SJCRH30 (cell line): ENCODE data around the gene PIGV. TPM values are rescaled to one million over a fixed set of nuclear protein-coding genes. Genes with fewer than 3 reads are reported as not detected.
A peak's percentile ranks its signal among the peaks of the same experiment; 100 is the strongest.

Source experiments
- DNase-seq, 2 experiments: peaks; one replicate each; pipeline ENCODE4 v3.0.0-alpha.2; 2015 to 2020
- H3K27ac ChIP-seq: fragments of 250-450 bp; sonication (Bioruptor Pico); 2 replicates; pipeline ENCODE4 v1.5.1; 2020; ENCODE audit warnings: mild to moderate bottlenecking, moderate library complexity
- H3K27me3 ChIP-seq: fragments of 250-450 bp; sonication (Bioruptor Pico); 2 replicates; pipeline ENCODE4 v1.5.1; 2020; ENCODE audit warnings: mild to moderate bottlenecking, moderate library complexity
- H3K36me3 ChIP-seq: fragments of 250-450 bp; sonication (Bioruptor Pico); 2 replicates; pipeline ENCODE4 v1.5.1; 2020; ENCODE audit warnings: mild to moderate bottlenecking, moderate library complexity
- H3K4me1 ChIP-seq: fragments of 250-450 bp; sonication (Bioruptor Pico); 2 replicates; pipeline ENCODE4 v1.5.1; 2020; ENCODE audit warnings: mild to moderate bottlenecking, moderate library complexity
- H3K4me3 ChIP-seq: fragments of 250-450 bp; sonication (Bioruptor Pico); 2 replicates; pipeline ENCODE4 v1.5.1; 2020; ENCODE audit warnings: mild to moderate bottlenecking, moderate library complexity
- H3K9me3 ChIP-seq: fragments of 250-450 bp; sonication (Bioruptor Pico); replicated peaks from 2 replicates; pipeline ENCODE4 v1.5.1; 2020; ENCODE audit warnings: mild to moderate bottlenecking, moderate library complexity
- total RNA-seq: library from RNA; depleted of rRNA; stranded (reverse); fragments of >200 nt; shearing (Covaris generic); gene quantifications from 2 replicates; pipeline ENCODE4 v1.2.3, GENCODE V29; 2014

Gene PIGV
- total RNA-seq, 1 experiment from 2014 or later: 5.8 TPM

DNA sequence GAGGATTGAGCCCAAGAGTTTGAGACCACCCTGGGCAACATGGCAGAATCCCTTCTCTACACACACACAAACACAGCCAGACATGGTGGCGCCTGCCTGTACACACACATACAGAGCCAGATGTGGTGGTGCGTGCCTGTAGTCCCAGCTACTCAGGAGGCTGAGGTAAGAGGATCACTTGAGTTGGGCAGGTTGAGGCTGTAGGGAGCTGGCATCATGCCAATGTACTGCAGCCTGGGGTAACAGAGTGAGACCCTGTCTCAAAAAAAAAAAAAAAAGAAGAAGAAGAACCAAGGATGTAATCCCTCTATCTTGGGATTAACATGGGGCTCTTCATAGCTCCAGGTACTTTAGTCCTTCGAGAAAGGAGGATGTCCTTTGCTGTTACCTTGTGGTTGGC, 29.4 kb upstream of the PIGV start:
- Histone ChIP-seq H3K36me3 (peaks cover 85% of the 10 kb centered on the region), H3K4me3 (no peak overlapping the region), H3K27me3 (no peaks in the 10 kb centered on the region), H3K9me3 (no peaks in the 10 kb centered on the region), H3K27ac (no peak overlapping the region), H3K4me1 (no peaks in the 10 kb centered on the region)
- DNase-seq: no peak

DNA sequence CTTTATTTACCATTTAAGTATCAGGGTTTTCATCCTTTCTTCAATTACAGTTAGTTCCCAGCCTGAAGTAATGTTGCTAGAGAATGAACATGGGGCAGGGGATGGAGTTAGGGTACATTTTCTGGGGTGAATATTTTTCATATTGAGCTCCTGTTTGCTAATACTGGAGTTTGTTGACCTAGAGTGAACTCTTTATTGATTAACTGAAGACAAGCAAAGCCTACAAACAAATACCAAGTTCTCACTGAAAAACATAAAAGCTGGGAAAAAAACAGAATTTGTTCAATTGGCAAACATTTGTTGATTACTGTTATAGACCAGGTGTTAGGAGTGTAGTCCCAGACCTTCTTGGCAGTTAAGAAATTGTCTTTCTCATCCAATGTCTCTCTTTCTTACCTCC, 28.2 kb upstream of the PIGV start:
- no peak for DNase-seq
- no peak overlapping the region for H3K27ac ChIP-seq
- H3K4me1 ChIP-seq: no peaks in the 10 kb centered on the region
- H3K36me3 ChIP-seq: peaks cover 85% of the 10 kb centered on the region
- no peak overlapping the region for H3K4me3 ChIP-seq
- no peaks in the 10 kb centered on the region for H3K27me3 ChIP-seq
- H3K9me3 ChIP-seq: no peaks in the 10 kb centered on the region

DNA sequence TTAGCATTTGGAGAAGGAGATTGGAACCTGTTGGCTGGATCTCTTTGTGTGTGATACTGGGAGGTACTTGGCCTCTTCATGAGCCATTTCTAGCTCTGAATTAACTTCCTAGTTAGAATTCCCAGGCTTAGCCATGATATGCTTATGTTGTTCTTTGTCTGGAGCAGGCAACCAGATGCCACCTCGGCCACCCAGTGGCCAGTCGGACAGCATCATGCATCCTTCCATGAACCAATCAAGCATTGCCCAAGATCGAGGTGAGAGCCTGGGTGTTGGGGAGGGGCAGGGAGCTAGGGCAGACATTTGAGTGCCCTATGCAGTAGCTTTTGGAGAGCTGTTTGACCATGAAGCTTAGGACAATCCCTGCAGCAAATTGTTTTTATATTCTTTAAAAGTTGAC, 26.5 kb upstream of the PIGV start:
- Histone ChIP-seq H3K9me3 (no peaks in the 10 kb centered on the region), H3K4me1 (peaks cover 1% of the 10 kb centered on the region), H3K4me3 (no peak overlapping the region), H3K27me3 (no peaks in the 10 kb centered on the region), H3K27ac (no peak overlapping the region), H3K36me3 (peaks cover 84% of the 10 kb centered on the region)
- no peak for DNase-seq

DNA sequence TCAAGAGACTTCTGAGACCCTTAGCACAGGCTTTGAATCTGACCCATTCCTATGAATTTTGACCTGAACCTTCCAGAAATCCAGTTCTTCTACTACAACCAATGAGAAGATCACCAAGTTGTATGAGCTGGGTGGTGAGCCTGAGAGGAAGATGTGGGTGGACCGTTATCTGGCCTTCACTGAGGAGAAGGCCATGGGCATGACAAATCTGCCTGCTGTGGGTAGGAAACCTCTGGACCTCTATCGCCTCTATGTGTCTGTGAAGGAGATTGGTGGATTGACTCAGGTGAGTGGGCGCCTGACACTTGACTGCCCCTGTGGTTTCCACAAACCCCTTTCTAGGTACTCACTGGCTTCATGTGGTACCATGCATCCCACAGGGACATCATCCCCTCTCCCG, 20.0 kb upstream of the PIGV start:
- no peaks in the 10 kb centered on the region for H3K27me3 ChIP-seq

DNA sequence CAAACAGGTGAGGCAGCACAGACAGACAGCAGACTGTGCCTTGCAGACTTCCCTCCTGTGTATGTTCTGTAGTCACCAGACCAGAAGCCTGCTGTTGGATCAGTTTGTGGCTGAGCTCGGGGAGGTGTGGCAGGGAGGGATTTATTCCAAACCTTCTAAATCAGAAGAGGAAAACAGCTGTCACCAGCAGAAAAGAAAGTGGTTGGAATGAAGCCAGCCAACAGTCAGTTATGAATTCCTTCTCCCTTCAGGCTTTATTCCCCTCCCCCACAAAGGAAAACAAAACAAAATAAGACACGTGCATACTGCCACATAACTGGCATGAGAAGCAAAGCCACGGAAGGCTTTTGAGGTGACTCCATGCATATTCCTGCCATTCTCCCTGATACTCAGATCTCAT, 19.0 kb upstream of the PIGV start:
- Histone ChIP-seq H3K9me3 (no peaks in the 10 kb centered on the region), H3K4me1 (peaks cover 53% of the 10 kb centered on the region), H3K27ac (0 out of 2 replicates have a peak overlapping the region, but pooled peaks have one; percentile 12), H3K27me3 (no peaks in the 10 kb centered on the region), H3K36me3 (peaks cover 86% of the 10 kb centered on the region), H3K4me3 (no peak overlapping the region)
- DNase-seq: peak; percentile 90 to 96

More for the DNA sequence above, 20.0 kb upstream of the PIGV start:
- H3K4me1 ChIP-seq: peaks cover 53% of the 10 kb centered on the region
- no peak overlapping the region for H3K4me3 ChIP-seq
- H3K36me3 ChIP-seq: peaks cover 86% of the 10 kb centered on the region
- DNase-seq: no peak
- no peaks in the 10 kb centered on the region for H3K9me3 ChIP-seq
- H3K27ac ChIP-seq: no peak overlapping the region

DNA sequence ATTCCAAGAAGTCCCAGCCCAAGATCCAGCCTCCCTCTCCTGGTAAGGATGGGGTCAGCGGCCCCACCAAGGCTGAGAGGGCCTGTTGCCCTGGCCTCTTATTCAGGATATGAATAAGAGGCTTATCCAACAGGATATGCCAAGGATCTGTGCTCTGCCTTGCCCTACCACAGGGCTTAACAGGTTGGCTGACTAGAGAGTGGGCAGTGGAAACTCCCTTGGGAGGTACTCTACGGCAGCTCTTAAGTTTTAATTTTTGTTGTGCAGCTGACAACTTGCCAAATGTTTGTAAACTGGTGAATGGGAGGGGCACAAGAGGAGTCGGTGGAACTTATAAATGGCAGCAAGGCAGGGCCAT, 16.5 kb upstream of the PIGV start:
- no peaks in the 10 kb centered on the region for H3K9me3 ChIP-seq
- peaks cover 89% of the 10 kb centered on the region for H3K36me3 ChIP-seq
- H3K4me1 ChIP-seq: peaks cover 51% of the 10 kb centered on the region
- no peak for DNase-seq
- no peak overlapping the region for H3K4me3 ChIP-seq
- no peak overlapping the region; the same call in 1 of the 2 replicates for H3K27ac ChIP-seq
- no peaks in the 10 kb centered on the region for H3K27me3 ChIP-seq

DNA sequence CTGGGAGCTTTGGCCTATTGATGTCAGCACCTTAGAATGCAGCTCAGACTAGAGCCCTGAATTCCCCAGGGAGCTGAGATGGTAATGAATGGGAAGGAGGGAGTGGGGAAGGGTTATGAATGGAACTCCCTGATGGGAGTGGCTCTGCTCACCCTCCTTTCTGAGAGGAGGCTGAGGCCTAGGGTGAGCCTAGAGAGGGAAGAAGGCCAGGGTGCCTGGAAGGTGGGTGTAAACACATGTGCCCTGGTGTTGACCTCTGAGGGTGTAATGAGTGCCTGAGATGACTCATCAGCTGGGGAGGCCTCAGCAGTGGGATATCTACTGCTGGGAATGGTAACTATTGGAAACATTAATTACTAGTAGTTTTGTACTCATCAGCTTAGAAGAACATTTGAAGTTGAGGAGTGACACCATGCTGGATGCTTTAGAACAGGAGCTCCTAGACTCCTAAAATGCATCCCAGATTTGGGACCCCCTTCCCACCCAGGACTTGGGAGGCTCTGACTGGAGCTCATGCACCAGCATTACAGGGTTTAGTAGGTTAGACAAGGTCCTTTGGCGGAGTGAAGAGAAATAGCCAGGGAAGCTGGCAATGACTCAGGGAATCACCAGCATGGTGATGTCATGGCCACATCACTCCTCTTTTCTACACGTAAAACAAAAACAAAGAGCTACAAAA, 16.0 kb upstream of the PIGV start:
- Histone ChIP-seq H3K36me3 (peaks cover 89% of the 10 kb centered on the region), H3K27me3 (no peaks in the 10 kb centered on the region), H3K27ac (peak overlapping the region; percentile 12; the same call in 1 of the 2 replicates), H3K4me1 (peaks cover 46% of the 10 kb centered on the region), H3K4me3 (no peak overlapping the region), H3K9me3 (no peaks in the 10 kb centered on the region)
- DNase-seq: peak; percentile 66 to 75

DNA sequence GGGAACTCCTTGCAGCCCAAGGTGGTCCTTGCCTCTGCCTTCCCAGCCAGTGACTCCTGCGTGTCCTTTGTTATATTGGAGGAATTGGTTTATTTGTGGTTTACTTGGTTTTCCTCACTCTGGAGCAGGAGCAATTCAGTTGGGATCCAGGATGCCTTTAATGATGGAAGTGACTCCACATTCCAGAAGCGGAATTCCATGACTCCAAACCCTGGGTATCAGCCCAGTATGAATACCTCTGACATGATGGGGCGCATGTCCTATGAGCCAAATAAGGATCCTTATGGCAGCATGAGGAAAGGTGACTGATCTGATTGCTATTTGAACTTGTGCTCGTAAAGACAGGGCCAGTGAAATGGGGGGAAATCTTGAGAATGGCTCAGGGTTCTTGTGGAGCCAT, 15.1 kb upstream of the PIGV start:
- Histone ChIP-seq H3K36me3 (peaks cover 89% of the 10 kb centered on the region), H3K27ac (no peak overlapping the region), H3K4me1 (peaks cover 37% of the 10 kb centered on the region), H3K27me3 (no peaks in the 10 kb centered on the region), H3K9me3 (no peaks in the 10 kb centered on the region), H3K4me3 (no peak overlapping the region)
- no peak for DNase-seq

DNA sequence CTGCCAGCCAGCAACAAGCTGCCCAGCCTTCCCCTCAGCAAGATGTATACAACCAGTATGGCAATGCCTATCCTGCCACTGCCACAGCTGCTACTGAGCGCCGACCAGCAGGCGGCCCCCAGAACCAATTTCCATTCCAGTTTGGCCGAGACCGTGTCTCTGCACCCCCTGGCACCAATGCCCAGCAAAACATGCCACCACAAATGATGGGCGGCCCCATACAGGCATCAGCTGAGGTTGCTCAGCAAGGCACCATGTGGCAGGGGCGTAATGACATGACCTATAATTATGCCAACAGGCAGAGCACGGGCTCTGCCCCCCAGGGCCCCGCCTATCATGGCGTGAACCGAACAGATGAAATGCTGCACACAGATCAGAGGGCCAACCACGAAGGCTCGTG, 13.3 kb upstream of the PIGV start:
- DNase-seq: no peak
- Histone ChIP-seq H3K36me3 (peaks cover 97% of the 10 kb centered on the region), H3K27me3 (no peaks in the 10 kb centered on the region), H3K27ac (no peak overlapping the region), H3K4me1 (peaks cover 19% of the 10 kb centered on the region), H3K9me3 (no peaks in the 10 kb centered on the region), H3K4me3 (no peak overlapping the region)

DNA sequence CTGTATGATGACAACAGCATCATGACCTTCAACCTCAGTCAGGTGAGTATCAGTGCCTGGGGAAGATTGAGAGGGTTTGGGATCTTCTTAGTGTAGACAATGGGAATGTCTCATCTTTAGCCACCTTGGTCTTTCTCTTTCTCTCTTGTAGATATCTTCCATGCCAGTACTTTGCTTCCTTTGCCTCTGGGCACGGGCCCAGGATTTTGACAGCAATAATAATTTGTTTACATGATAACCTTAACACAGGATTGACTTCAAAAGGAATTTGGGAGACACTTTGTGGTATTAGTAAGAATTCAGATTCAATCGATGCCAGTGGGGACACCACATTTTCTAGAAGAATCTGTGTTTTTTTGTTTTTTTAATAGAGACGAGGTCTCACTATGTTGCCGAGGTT, 12.1 kb upstream of the PIGV start:
- no peak for DNase-seq
- H3K27ac ChIP-seq: no peak overlapping the region
- H3K27me3 ChIP-seq: no peaks in the 10 kb centered on the region
- no peak overlapping the region for H3K4me3 ChIP-seq
- peaks cover 96% of the 10 kb centered on the region for H3K36me3 ChIP-seq
- H3K4me1 ChIP-seq: peaks cover 17% of the 10 kb centered on the region
- H3K9me3 ChIP-seq: no peaks in the 10 kb centered on the region

DNA sequence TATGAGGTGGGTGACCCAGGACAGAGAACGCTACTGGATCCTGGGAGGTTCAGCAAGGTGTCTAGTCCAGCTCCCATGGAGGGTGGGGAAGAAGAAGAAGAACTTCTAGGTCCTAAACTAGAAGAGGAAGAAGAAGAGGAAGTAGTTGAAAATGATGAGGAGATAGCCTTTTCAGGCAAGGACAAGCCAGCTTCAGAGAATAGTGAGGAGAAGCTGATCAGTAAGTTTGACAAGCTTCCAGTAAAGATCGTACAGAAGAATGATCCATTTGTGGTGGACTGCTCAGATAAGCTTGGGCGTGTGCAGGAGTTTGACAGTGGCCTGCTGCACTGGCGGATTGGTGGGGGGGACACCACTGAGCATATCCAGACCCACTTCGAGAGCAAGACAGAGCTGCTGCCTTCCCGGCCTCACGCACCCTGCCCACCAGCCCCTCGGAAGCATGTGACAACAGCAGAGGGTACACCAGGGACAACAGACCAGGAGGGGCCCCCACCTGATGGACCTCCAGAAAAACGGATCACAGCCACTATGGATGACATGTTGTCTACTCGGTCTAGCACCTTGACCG, 8.6 kb upstream of the PIGV start:
- no peaks in the 10 kb centered on the region for H3K27me3 ChIP-seq
- peaks cover 89% of the 10 kb centered on the region for H3K36me3 ChIP-seq
- no peak overlapping the region for H3K4me3 ChIP-seq
- H3K4me1 ChIP-seq: peaks cover 9% of the 10 kb centered on the region
- no peak overlapping the region for H3K27ac ChIP-seq
- DNase-seq: no peak
- no peaks in the 10 kb centered on the region for H3K9me3 ChIP-seq

DNA sequence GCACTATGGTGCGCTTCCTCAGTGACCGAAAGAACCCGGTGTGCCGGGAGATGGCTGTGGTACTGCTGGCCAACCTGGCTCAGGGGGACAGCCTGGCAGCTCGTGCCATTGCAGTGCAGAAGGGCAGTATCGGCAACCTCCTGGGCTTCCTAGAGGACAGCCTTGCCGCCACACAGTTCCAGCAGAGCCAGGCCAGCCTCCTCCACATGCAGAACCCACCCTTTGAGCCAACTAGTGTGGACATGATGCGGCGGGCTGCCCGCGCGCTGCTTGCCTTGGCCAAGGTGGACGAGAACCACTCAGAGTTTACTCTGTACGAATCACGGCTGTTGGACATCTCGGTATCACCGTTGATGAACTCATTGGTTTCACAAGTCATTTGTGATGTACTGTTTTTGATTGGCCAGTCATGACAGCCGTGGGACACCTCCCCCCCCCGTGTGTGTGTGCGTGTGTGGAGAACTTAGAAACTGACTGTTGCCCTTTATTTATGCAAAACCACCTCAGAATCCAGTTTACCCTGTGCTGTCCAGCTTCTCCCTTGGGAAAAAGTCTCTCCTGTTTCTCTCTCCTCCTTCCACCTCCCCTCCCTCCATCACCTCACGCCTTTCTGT, 7.3 kb upstream of the PIGV start:
- DNase-seq: no peak
- peaks cover 78% of the 10 kb centered on the region for H3K36me3 ChIP-seq
- H3K27me3 ChIP-seq: no peaks in the 10 kb centered on the region
- H3K27ac ChIP-seq: no peak overlapping the region
- H3K4me1 ChIP-seq: peaks cover 9% of the 10 kb centered on the region
- H3K4me3 ChIP-seq: no peak overlapping the region
- H3K9me3 ChIP-seq: no peaks in the 10 kb centered on the region

DNA sequence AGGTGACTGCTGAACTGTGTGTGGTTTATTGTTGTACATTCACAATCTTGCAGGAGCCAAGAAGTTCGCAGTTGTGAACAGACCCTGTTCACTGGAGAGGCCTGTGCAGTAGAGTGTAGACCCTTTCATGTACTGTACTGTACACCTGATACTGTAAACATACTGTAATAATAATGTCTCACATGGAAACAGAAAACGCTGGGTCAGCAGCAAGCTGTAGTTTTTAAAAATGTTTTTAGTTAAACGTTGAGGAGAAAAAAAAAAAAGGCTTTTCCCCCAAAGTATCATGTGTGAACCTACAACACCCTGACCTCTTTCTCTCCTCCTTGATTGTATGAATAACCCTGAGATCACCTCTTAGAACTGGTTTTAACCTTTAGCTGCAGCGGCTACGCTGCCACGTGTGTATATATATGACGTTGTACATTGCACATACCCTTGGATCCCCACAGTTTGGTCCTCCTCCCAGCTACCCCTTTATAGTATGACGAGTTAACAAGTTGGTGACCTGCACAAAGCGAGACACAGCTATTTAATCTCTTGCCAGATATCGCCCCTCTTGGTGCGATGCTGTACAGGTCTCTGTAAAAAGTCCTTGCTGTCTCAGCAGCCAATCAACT, 6.4 kb upstream of the PIGV start:
- no peak overlapping the region for H3K27ac ChIP-seq
- peaks cover 13% of the 10 kb centered on the region for H3K4me1 ChIP-seq
- no peak for DNase-seq
- H3K4me3 ChIP-seq: no peak overlapping the region
- H3K27me3 ChIP-seq: no peaks in the 10 kb centered on the region
- H3K9me3 ChIP-seq: no peaks in the 10 kb centered on the region
- peaks cover 70% of the 10 kb centered on the region for H3K36me3 ChIP-seq

DNA sequence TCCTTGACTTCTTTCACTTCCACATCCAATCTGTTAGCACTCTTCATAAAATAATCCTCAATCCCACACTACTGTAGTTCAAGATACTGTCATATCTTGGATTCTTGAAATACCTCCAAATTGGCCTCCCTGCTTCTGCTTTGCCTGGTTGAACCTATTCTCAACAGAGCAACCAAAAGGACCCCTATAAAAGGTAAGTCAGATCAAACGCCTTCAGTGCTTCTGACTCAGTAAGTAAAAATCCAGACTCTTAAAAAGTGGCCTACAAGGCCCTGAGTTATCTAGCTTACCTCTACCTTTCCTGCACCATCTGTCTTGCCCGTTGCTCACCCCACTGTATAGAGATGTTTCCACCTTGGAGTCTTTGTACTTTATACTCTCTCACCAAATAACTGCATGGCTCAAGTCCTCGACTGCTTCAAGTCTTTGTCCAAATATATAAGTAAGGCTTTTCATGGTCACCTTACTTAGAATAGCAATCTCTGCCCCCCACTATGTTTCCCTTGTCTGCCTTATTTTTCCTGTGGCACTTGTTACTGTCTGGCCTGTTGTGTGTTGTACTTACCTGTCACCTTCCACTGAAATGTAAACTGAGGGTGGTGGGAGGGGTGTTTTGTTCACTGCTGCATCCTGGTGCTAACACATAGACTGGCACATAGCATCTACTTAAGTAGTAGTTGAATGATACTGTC, 5.1 kb upstream of the PIGV start:
- H3K27ac ChIP-seq: no peak overlapping the region
- no peaks in the 10 kb centered on the region for H3K27me3 ChIP-seq
- no peak overlapping the region for H3K4me3 ChIP-seq
- H3K4me1 ChIP-seq: peaks cover 19% of the 10 kb centered on the region
- no peak for DNase-seq
- peaks cover 57% of the 10 kb centered on the region for H3K36me3 ChIP-seq
- H3K9me3 ChIP-seq: no peaks in the 10 kb centered on the region

DNA sequence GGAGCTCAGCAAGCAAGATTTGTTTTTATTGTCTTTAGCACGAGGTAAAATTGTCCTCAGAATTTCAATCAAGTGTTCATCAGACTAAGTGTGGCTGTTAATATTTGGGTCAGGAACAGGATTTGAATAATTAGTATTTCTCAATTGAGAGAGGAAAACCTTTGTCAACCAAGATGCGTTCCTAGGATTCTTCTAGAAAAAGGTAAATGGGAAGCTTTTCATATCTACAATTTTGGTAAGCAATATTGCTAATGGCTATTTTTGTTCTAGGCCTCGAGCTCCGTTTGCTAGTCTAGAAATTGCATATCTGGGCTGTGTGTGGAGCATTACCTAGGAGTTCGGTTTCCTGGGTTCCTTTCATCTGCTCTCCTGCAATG, 4.1 kb upstream of the PIGV start:
- Histone ChIP-seq H3K9me3 (no peaks in the 10 kb centered on the region), H3K27ac (no peak overlapping the region), H3K27me3 (no peaks in the 10 kb centered on the region), H3K4me3 (no peak overlapping the region), H3K4me1 (peaks cover 19% of the 10 kb centered on the region), H3K36me3 (peaks cover 47% of the 10 kb centered on the region)
- DNase-seq: no peak
